NCI-H345 (cell line): ENCODE data around the gene CENPVL1.
"Not testable (repeated sequence)": the region's sequence is repeated elsewhere in the genome, so short reads cannot be mapped to it uniquely, and the experiment has no call there.

Source experiments
- DNase-seq: peaks from one replicate; lab custom pipeline; 2025; lab: John Stamatoyannopoulos, UW

CENPVL1 gene

DNA sequence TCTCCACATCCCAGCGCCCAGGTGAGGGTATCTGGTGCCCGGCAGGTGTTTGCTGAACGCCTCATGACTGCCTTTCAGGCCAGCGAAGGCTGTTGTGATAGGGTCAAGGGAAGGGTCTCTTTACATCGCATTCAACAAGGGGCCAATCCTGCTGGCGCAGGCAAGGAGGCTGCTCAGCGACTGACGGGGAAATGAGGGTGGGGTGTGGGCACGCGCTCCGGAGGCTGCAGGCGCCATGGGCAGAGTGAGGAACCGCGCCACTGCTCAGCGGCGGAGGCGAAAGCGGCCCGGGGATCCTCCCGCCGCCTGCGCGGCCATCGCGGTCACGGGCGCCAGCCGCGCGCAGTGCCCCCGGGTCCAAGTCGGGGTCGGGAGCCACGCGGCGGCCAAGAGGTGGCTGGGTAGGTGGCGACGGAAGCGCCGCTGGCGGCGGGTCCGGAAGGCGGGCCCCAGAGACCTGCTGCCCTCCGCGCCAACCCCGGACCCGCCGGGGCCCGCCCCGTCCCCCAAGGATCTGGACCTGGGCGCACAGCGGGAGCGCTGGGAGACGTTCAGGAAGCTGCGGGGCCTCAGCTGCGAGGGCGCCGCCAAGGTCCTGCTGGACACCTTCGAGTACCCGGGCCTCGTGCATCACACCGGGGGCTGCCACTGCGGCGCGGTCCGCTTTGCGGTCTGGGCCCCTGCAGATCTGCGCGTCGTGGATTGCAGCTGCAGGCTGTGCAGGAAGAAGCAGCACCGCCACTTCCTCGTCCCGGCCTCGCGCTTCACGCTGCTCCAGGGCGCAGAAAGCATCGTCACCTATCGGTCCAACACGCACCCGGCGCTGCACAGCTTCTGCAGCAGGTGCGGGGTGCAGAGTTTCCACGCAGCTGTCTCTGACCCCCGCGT lies at the start of gene CENPVL1:
Gene CENPVL1 (plus strand): TSS at position 236 of the 888 bp plus-strand sequence. CDS start 0 bp downstream, at position 236.
- DNase-seq: not testable (repeated sequence)

DNA sequence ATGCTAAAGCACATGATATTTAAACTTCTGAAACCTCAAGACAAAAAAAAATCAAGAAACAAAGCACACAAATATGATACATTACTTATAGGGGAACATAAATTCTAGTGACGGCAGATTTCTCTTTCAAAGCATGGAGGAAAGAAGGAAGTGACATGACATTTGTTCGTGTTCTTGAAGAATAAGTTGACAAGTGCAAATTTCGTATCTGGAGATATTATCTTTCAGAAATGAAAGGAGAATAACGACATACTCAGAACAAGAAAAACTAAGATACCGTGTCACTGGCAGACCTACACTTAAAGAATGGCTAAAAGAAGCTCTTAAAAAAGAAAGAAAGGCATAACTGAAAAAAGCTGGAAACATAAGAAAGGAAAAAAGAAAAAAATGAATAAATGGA lies 44.3 kb upstream of the CENPVL1 start:
- no peak for DNase-seq

DNA sequence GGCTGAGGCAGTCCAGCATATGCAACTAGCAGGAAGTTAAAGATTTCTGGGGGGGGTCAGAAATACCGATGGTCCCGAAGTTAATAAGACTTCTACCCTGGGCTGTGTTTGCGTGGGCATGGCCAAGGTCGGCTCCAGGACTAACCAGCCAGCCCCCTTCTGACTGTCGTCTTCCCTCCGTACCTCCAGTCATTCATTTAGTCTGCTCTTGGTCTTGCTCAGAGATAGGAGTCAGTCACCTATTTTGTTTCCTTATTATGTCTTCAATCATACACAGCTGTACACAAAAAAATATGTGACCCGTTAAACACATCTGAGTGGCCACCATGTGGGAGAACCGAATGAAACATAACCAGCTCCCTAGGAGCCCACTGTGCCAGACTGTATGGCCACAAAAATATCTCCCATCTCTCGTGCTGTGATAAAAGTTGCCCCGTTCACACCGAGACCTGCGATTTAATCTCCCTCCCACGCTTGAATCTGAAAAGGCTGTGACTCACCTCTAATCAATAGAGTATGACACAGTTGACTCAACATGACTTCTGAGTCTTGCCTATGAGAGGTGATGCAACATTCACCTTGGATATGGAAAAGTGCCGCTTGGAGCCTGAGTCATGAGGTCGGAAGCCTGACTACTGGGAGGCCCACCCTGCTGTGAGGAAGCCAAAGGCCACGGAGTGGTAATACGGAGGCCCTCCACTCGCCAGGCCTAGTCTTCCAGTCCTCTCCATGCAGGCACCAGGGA lies 30.5 kb upstream of the CENPVL1 start:
- DNase-seq: not testable (repeated sequence)

DNA sequence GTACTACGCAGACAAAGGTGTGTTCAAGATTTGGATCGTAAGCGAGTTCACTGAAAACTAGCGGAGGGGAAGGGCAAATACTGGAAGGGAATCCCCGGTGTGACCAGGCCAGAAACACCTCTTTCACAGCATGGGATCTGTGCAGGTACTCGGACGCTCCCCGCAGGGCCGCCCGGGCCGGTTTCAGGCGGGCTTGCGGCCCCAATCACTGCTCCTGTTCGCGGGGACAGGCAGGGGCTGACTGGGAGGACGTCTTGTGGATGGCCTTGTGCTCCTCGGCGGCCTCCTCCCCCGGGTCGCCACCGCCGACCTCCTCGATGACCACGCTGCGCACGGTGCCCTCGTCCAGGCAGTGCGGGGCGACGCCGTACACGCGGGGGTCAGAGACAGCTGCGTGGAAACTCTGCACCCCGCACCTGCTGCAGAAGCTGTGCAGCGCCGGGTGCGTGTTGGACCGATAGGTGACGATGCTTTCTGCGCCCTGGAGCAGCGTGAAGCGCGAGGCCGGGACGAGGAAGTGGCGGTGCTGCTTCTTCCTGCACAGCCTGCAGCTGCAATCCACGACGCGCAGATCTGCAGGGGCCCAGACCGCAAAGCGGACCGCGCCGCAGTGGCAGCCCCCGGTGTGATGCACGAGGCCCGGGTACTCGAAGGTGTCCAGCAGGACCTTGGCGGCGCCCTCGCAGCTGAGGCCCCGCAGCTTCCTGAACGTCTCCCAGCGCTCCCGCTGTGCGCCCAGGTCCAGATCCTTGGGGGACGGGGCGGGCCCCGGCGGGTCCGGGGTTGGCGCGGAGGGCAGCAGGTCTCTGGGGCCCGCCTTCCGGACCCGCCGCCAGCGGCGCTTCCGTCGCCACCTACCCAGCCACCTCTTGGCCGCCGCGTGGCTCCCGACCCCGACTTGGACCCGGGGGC lies 28.2 kb upstream of the CENPVL1 start:
- not testable (repeated sequence) for DNase-seq

DNA sequence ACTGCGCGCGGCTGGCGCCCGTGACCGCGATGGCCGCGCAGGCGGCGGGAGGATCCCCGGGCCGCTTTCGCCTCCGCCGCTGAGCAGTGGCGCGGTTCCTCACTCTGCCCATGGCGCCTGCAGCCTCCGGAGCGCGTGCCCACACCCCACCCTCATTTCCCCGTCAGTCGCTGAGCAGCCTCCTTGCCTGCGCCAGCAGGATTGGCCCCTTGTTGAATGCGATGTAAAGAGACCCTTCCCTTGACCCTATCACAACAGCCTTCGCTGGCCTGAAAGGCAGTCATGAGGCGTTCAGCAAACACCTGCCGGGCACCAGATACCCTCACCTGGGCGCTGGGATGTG lies 27.6 kb upstream of the CENPVL1 start, which contains the start of gene CENPVL2:
Gene CENPVL2 (minus strand): TSS at position 112 of the 343 bp plus-strand sequence. CDS start 0 bp downstream, at position 112.
- DNase-seq: not testable (repeated sequence)

DNA sequence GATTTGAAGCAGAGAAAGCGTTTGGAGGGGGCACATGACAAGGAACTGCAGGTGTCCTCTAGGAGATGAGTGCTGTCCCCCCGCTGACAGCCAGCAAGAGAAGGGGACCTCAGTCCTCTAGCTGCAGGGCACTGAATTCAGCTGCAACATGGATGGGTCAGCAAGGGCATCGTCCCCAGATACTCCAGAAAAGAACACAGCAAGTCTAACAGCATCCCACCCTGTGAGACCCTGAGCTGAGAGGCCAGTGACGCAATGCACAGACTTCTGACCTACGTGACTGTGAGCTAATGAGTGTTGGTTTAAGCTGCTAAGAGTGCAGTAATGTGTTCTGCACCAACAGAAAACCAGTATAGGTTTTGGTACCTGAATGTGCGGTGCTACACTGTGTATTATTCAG lies 16.1 kb upstream of the CENPVL1 start:
- DNase-seq: no peak

DNA sequence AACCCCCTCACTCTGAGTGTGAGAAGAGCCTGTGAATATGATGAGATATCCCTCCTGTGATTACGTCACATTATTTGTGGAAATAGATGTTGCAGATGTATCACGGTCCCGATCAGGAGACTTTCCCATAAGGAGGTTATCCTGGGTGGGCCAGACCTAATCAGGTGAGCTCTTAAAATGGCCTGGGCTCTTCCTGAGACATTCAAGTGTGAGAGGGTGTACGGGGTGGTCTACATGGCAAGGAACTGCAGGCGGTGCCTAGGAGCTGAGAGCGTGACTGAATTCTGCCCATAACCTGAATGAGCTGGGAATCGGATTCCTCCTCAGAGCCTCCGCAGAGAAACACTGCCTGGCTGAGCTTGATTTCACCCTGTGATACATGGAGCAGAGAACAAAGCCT lies 12.9 kb upstream of the CENPVL1 start:
- DNase-seq: no peak

DNA sequence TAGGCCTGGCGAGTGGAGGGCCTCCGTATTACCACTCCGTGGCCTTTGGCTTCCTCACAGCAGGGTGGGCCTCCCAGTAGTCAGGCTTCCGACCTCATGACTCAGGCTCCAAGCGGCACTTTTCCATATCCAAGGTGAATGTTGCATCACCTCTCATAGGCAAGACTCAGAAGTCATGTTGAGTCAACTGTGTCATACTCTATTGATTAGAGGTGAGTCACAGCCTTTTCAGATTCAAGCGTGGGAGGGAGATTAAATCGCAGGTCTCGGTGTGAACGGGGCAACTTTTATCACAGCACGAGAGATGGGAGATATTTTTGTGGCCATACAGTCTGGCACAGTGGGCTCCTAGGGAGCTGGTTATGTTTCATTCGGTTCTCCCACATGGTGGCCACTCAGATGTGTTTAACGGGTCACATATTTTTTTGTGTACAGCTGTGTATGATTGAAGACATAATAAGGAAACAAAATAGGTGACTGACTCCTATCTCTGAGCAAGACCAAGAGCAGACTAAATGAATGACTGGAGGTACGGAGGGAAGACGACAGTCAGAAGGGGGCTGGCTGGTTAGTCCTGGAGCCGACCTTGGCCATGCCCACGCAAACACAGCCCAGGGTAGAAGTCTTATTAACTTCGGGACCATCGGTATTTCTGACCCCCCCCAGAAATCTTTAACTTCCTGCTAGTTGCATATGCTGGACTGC lies 2.8 kb downstream of the CENPVL1 start:
- DNase-seq: not testable (repeated sequence)

DNA sequence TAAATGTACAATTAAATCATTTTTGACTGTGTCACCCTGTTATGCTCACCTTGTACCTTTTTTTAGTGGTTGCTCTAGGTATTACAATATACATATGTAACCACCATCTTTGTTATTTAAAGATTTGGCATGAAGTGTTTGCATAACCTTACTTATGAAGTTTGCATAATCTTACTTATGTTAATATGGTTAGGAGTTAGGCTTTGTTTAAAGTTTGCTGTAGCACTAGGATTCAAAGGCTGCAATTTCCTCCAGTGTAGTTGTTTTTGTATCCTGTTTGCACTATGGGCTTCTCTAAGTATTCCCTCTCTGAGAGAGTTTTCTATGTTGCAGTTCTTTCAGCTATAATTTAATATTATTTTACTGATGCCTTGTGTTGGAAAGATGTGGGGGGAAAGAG lies 17.9 kb downstream of the CENPVL1 start:
- no peak for DNase-seq

DNA sequence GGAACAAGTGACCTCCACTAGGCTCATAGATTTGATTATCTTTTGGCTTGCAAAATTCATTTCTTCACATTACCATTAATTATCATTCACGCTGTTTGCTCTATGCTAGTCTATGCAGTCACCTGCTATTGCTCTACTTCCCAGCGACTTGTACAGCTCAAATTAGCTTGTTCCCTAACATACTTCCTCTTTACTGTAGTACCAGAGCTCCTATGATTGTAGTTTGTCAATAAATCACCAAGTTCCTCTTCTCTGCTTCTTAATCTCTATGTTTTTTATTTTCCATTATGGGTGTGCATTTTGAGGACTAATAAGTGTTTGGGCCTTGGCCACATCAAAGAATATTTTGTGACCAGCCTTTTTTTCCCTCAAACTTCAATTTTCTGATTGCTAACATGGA lies 26.8 kb downstream of the CENPVL1 start:
- DNase-seq: no peak

DNA sequence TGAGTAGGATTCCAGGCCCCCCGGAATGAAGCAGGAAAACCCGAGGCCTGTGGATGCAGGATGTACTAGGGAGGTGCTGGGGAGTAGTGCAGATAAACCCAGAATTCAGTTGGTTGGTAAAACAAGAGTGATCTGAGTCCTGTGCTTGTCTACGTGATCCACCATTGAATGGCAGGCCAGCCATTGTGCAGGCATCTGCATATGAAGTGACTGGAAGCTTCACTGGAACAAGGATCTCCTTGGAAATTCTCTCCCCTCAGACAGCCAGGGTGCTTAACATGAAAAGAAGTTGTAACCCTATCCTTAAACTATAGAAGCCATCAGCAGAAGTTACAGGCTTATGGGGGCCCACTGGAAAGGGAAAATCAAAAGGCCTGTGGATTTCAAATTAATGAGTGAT lies 32.3 kb downstream of the CENPVL1 start:
- DNase-seq: no peak

DNA sequence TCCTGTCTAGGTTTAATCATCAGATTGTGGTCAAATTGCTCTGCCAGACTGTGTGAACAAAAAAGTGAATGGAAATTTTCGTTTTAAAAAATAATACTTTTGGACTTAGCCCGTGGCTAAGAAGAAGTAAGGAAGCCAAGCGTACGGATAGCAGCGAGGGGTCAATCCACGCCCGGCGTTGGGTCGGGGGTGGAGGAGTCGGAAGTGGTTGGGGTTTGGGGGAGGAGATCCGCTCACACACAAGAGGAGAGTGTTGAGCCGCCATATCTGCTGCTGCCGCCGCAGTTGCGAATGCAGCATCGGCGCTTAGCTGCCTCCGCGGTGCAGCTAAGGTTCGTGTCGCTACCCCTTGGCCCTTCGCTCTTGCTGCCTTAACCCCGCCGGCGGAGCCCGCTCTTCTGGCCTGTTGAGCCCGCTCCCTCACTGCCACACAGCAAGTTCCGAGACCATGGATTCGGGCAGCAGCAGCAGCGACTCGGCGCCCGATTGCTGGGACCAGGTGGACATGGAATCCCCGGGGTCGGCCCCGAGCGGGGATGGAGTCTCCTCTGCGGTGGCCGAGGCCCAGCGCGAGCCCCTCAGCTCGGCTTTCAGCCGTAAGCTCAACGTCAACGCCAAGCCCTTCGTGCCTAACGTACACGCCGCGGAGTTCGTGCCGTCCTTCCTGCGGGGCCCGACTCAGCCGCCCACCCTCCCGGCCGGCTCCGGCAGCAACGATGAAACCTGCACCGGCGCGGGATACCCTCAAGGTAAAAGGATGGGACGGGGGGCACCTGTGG lies 33.1 kb downstream of the CENPVL1 start, which contains the start of gene GSPT2:
Gene GSPT2 (plus strand): TSS at position 264 of the 779 bp plus-strand sequence. CDS start 185 bp downstream, at position 449.
- peak; percentile 68 for DNase-seq

DNA sequence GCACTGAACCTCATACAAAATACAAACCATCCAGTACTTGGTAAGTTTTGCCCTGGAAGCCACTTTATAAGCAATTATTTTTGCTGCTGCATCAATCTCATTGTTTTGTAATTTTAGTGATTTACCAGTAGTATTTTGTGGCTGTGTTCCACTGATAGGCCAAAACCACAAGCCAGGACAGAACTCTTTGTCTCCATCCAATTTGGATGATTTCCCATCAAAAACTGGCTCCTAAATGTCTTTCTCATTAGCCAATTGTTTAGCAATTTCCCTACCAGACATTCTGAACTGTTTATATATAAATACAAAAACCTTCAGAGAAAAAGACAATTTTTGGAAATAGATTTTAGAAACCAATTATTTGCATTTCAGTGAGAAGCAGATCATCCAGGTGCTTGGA lies 37.4 kb downstream of the CENPVL1 start:
- no peak for DNase-seq

DNA sequence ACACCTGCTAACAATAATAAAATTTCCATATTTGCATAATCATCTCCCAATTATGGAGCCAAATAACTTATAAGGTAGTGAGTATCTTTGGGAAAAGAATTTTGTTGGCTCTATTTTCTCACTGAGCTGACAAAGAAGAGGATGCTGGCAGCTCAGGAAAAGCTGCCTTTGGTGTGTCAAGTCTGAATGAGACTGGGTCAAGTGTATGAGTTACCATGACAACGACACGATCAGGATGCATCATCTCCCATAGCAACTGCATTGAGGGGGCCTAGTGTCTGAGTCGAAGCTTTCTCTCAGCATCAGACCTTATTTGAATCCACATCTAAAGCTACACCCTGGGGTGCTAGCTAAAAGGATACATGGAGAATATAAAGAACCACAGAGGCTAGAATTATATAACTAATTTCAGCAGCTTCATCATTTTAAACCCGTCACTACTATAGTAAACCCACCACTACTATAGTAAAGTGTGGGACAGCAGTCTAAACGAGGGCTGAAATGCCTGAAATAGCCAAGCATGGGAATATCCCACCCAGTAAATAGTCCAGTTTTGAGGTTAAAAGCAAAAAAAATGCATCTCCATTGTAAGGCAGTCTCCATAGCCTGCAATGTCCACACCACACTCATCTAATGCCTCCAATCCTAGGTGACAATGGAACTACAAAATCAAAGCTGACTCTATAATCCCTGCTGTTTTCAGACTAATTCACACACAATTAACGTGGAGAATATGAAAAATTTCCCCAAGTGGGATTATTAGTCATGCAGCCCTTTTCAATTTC lies 48.9 kb downstream of the CENPVL1 start:
- peak; percentile 1 for DNase-seq

DNA sequence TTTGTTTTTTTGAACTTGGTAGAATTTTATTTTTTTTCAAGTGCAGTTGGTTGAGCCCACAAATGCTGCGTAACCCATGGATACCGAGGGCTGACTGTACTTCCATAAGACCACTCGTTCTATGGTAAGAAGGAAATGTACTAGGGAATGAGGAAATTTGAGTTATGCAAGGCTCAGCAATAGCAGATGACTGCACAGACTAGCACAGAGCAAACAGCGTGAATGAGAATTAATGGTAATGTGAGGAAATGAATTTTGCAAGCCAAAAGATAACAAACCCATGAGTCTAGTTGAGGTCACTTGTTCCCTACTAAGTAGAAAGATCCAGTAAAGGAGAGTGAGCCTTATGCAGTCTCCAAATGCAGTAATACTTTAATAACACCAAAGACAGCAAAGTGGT lies 50.3 kb downstream of the CENPVL1 start:
- no peak for DNase-seq
